Thyroid gland (tissue), 4 donors: Measurements from ENCODE around the gene ARFGAP2.

Experiments used
- CTCF ChIP-seq, 6 experiments: fragments of 200-600 bp in 3 of 6; fragments of 450-650 bp in 3 of 6; sonication (generic) in 3 of 6; IDR thresholded peaks; one replicate each; pipeline ENCODE4 v1.5.1; 2016 to 2019; ENCODE audit warnings: antibody characterized with exemption in 6 of 6, mild to moderate bottlenecking in 2 of 6, inconsistent platforms in 1 of 6, moderate library complexity in 1 of 6
- POLR2A ChIP-seq, 2 donors: fragments of 450-650 bp; IDR thresholded peaks; one replicate each; pipeline ENCODE4 v1.6.1; 2017; ENCODE audit warnings: antibody characterized with exemption in 2 of 2, mild to moderate bottlenecking in 2 of 2, moderate library complexity in 1 of 2

GRCh38 chr11:47158242-47158641 lies 18.4 kb downstream of the ARFGAP2 start:
- TF ChIP-seq CTCF (IDR thresholded peaks at IDR 0.05) (no peak), POLR2A (IDR thresholded peaks at IDR 0.05) (no peak)
